Testis (tissue), 3 donors: Measurements from ENCODE around the gene SOSTDC1. TPM values are rescaled to one million over a fixed set of nuclear protein-coding genes. Genes with fewer than 3 reads are reported as not detected.
"Not testable (repeated sequence)": the region's sequence is repeated elsewhere in the genome, so short reads cannot be mapped to it uniquely, and the experiment has no call there.

ENCODE experiments used
- DNase-seq: peaks from one replicate; pipeline ENCODE4 v3.0.0-alpha.2; 2019
- H3K27ac ChIP-seq, 2 donors: fragments of 200-600 bp; sonication (generic); one replicate each; pipeline ENCODE4 v1.5.1; 2019
- H3K27me3 ChIP-seq: fragments of 200-600 bp; sonication (generic); one replicate; pipeline ENCODE4 v1.5.1; 2019
- H3K36me3 ChIP-seq: fragments of 200-600 bp; sonication (generic); one replicate; pipeline ENCODE4 v1.5.1; 2017; ENCODE audit warnings: low read depth; ENCODE audit errors: missing control alignments
- H3K4me1 ChIP-seq: fragments of 200-600 bp; sonication (generic); one replicate; pipeline ENCODE4 v1.5.1; 2019
- H3K4me3 ChIP-seq, 2 donors: fragments of 200-600 bp; sonication (generic); one replicate each; pipeline ENCODE4 v1.5.1; 2017 to 2019
- H3K9me3 ChIP-seq: fragments of 200-600 bp; sonication (generic); one replicate; pipeline ENCODE4 v1.5.1; 2017
- POLR2A ChIP-seq: fragments of 450-650 bp; IDR thresholded peaks from one replicate; pipeline ENCODE4 v1.6.1; 2017; ENCODE audit warnings: antibody characterized with exemption, mild to moderate bottlenecking, moderate library complexity
- WGBS, 2 donors: methylation state at CpG; one replicate each; pipeline ENCODE4 v1.1.5; 2018; 5-methylcytosine and 5-hydroxymethylcytosine counted together
- intact Hi-C: fragments of 100-400 bp; cut with DNase I; formaldehyde crosslinking; loops from one replicate; pipeline ENCODE4 v1.15.1; 2023; ENCODE audit warnings: low total_unique reads
- polyA plus RNA-seq: library from polyadenylated mRNA; stranded (reverse); fragments of 350-450 nt; fragmentation: Illumina TruSeq; extraction: RNeasy Lipid Tissue Mini Kit (QIAGEN cat#74804); gene quantifications from one replicate; pipeline ENCODE4 v1.2.3, GENCODE V29; 2014; ENCODE audit warnings: low read depth, low replicate concordance; ENCODE audit not compliant: insufficient read depth
- total RNA-seq, 2 donors: library from RNA; depleted of rRNA; stranded (reverse); fragments of >200 nt; gene quantifications; one replicate each; pipeline ENCODE4 v1.2.3, GENCODE V29; 2016
- TF ChIP-seq, protein P1 (sequence below), 3 experiments: fragments of 450-650 bp in 2 of 3; fragments of 200-600 bp in 1 of 3; sonication (generic) in 1 of 3; IDR thresholded peaks; one replicate each; pipeline ENCODE4 v1.5.1; 2016 to 2019; ENCODE audit warnings: antibody characterized with exemption in 3 of 3, mild to moderate bottlenecking in 2 of 3, moderate library complexity in 1 of 3

SOSTDC1 gene
- total and polyA plus RNA-seq, 3 donors from 2014 or later, result 1.5 to 5.1 (median 3.8) TPM

DNA sequence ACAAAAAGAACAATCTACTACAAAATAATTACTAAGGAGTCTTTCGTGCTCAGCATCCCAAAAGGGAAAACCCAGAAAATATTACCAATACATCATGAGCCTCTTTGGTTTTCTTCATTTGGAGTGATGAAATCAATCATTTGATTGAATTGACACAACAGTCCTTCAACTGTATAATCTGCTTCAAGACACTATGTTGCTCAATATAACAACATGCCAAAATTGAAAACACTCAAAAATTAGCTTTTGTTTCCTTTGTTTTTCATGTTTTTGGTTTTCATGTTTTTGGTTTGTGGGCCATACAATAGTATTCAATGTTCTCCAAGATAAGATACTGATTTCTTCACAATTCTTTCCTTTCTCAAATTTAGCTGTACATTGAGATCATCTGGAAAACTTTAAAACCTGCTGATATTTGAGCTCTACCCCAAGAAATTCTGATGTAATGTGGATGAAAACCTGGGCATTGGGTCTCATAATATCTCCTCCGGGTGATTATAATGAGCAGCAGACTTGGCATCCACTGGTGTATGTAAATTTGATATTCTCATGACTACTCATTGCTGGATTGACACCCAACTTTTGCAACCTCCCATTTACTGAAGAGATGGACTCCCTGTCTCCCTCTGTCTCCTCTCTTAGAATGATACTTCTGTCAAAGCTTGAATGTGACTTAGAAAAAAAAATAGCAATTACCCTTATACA lies 4.6 kb downstream of the SOSTDC1 start:
- no peaks in the 10 kb centered on the region for H3K27me3 ChIP-seq
- H3K27ac ChIP-seq, result no peak overlapping the region
- intact Hi-C loops, result no loop called here
- no peak for TF ChIP-seq POLR2A
- TF ChIP-seq, protein P1, sequence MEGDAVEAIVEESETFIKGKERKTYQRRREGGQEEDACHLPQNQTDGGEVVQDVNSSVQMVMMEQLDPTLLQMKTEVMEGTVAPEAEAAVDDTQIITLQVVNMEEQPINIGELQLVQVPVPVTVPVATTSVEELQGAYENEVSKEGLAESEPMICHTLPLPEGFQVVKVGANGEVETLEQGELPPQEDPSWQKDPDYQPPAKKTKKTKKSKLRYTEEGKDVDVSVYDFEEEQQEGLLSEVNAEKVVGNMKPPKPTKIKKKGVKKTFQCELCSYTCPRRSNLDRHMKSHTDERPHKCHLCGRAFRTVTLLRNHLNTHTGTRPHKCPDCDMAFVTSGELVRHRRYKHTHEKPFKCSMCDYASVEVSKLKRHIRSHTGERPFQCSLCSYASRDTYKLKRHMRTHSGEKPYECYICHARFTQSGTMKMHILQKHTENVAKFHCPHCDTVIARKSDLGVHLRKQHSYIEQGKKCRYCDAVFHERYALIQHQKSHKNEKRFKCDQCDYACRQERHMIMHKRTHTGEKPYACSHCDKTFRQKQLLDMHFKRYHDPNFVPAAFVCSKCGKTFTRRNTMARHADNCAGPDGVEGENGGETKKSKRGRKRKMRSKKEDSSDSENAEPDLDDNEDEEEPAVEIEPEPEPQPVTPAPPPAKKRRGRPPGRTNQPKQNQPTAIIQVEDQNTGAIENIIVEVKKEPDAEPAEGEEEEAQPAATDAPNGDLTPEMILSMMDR (IDR thresholded peaks at IDR 0.05), result no peak
- no peaks in the 10 kb centered on the region for H3K4me1 ChIP-seq
- no peak overlapping the region for H3K4me3 ChIP-seq
- H3K36me3 ChIP-seq, result no peaks in the 10 kb centered on the region
- 82 to 90% methylated on average over 2 of the region's 2 CpGs for WGBS, 2 donors
- DNase-seq, result no peak
- H3K9me3 ChIP-seq, result no peaks in the 10 kb centered on the region

DNA sequence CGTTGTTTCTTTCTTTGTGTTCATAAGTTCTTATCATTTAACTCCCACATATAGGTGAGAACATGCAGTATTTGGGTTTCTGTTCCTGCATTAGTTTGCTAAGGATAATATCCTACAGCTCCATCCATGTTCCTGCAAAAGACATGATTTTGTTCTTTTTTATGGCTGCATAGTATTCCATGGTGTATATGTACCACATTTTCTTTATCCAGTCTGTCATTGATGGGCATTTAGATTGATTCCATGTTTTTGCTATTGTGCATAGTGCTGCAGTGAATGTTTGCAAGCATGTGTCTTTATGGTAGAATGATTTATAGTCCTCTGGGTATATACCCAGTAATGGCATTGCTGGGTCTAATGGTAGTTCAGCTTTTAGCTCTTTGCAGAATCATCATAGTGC lies 9.2 kb downstream of the SOSTDC1 start:
- 57 to 91% methylated on average over 1 of the region's 1 CpG for WGBS, 2 donors
- H3K9me3 ChIP-seq, H3K27ac ChIP-seq, H3K4me3 ChIP-seq, H3K36me3 ChIP-seq, intact Hi-C loops, DNase-seq, H3K4me1 ChIP-seq, H3K27me3 ChIP-seq: not testable (repeated sequence)

DNA sequence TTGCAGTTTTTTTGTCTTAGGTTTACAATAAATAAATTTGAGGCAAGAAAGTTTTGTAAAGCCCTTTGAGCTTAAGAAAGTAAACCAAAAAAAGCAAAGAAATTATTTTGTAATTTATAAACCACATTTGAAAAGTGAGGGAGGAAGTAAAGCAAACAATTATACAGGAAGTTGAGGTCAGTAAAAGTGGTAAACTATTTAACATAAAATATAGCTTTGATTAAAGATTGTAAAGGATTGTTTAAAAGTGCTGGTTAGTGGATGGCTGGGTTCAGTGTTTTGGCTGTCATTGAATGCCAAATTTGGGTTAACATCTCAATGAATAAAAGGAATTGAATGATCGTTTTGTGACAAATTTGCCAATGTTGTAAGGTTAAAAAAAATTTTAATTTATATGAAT lies 9.9 kb downstream of the SOSTDC1 start:
- no peaks in the 10 kb centered on the region for H3K36me3 ChIP-seq
- no peaks in the 10 kb centered on the region for H3K9me3 ChIP-seq
- 82 to 89% methylated on average over 1 of the region's 1 CpG for WGBS, 2 donors
- TF ChIP-seq, protein P1 (IDR thresholded peaks at IDR 0.05), result no peak
- TF ChIP-seq POLR2A, result no peak
- no peak overlapping the region for H3K27ac ChIP-seq
- no peaks in the 10 kb centered on the region for H3K27me3 ChIP-seq
- no peaks in the 10 kb centered on the region for H3K4me1 ChIP-seq
- intact Hi-C loops, result no loop called here
- no peak overlapping the region for H3K4me3 ChIP-seq
- no peak for DNase-seq

DNA sequence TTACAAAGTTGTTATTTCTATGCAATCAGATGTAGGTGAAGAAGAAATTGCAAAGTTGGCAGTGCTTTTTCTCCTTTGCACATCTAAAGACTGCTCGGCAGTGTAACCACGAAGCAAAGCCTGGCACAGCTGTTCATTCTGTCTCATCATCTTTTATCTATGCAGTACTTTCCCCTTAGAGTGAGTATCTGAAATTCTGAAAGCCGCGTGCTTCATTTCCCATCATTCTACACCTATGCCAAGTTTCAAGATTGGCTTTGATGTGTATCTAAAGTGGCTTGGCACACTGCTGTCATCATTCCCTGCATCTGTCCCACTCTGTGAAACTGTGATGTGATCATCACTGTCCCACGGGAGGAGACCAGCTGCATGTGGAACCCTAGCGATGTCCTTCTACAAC lies 15.2 kb downstream of the SOSTDC1 start:
- Histone ChIP-seq H3K4me3 (no peak overlapping the region), H3K4me1 (no peaks in the 10 kb centered on the region), H3K27me3 (no peaks in the 10 kb centered on the region), H3K36me3 (no peaks in the 10 kb centered on the region), H3K9me3 (no peaks in the 10 kb centered on the region), H3K27ac (no peak overlapping the region)
- TF ChIP-seq, protein P1 (IDR thresholded peaks at IDR 0.05), result no peak
- TF ChIP-seq POLR2A, result no peak
- intact Hi-C loops, result no loop called here
- DNase-seq, result no peak
- 76 to 82% methylated on average over 6 of the region's 6 CpGs for WGBS, 2 donors

DNA sequence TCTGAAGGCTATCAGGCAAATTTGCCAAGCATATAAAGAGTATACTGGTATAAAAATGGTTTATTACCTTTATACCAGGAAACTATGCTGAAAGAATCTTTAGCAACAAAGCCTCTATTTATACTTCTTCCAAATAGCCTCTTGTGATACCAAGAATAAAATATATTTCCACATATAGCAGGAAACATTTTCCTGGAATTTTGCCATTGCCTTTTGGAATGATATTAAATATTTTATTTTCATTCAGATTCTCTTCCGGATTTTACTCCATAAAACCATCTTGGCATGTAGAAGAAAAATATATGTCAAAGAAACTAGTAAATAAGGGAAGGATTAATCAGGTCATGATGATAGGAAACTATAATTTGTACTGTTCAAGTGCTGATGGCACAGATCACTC lies 17.7 kb downstream of the SOSTDC1 start:
- intact Hi-C loops, result no loop called here
- Histone ChIP-seq H3K36me3 (no peaks in the 10 kb centered on the region), H3K27ac (no peak overlapping the region), H3K27me3 (no peaks in the 10 kb centered on the region), H3K4me3 (no peak overlapping the region), H3K4me1 (no peaks in the 10 kb centered on the region), H3K9me3 (no peaks in the 10 kb centered on the region)
- DNase-seq, result no peak
- TF ChIP-seq, protein P1 (IDR thresholded peaks at IDR 0.05), result no peak
- no peak for TF ChIP-seq POLR2A
- 74 to 75% methylated on average over 1 of the region's 1 CpG for WGBS, 2 donors
